ENCODE data around the gene SLC4A5.

Gene SLC4A5

DNA sequence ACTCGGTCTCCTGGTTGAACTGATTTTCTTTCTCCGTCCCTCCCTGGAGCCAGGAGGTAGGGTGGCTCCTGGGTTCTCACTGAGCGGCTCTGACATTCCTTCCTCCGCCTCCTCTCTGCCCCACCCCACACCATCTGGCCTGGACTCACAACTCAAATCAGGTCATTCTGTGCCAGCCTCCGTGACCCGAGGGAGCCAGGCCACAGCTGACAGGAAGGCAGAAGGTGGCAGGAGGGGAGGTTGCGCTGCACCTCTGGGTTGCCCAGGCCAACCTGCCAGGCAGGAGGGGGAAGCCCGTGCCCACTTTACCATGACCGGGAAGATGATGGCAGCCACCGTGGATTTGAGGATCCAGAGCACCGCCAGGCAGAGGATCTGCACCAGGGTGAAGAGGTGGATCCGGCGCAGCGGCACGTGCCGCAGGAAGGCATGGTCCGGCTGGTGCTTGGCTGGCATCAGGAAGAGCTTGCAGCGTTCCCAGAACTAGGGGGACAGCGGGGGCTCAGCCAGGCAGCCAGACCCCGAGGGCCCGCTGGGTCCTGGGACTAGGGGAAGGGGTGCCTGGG lies 116.5 kb downstream of the SLC4A5 start:
- TF ChIP-seq ZFX (IDR thresholded peaks at IDR 0.05), result no peak
- TF ChIP-seq, protein P1, sequence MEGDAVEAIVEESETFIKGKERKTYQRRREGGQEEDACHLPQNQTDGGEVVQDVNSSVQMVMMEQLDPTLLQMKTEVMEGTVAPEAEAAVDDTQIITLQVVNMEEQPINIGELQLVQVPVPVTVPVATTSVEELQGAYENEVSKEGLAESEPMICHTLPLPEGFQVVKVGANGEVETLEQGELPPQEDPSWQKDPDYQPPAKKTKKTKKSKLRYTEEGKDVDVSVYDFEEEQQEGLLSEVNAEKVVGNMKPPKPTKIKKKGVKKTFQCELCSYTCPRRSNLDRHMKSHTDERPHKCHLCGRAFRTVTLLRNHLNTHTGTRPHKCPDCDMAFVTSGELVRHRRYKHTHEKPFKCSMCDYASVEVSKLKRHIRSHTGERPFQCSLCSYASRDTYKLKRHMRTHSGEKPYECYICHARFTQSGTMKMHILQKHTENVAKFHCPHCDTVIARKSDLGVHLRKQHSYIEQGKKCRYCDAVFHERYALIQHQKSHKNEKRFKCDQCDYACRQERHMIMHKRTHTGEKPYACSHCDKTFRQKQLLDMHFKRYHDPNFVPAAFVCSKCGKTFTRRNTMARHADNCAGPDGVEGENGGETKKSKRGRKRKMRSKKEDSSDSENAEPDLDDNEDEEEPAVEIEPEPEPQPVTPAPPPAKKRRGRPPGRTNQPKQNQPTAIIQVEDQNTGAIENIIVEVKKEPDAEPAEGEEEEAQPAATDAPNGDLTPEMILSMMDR (conservative IDR thresholded peaks at IDR 0.05), result no peak
- no peak overlapping the region for H3K27ac ChIP-seq

DNA sequence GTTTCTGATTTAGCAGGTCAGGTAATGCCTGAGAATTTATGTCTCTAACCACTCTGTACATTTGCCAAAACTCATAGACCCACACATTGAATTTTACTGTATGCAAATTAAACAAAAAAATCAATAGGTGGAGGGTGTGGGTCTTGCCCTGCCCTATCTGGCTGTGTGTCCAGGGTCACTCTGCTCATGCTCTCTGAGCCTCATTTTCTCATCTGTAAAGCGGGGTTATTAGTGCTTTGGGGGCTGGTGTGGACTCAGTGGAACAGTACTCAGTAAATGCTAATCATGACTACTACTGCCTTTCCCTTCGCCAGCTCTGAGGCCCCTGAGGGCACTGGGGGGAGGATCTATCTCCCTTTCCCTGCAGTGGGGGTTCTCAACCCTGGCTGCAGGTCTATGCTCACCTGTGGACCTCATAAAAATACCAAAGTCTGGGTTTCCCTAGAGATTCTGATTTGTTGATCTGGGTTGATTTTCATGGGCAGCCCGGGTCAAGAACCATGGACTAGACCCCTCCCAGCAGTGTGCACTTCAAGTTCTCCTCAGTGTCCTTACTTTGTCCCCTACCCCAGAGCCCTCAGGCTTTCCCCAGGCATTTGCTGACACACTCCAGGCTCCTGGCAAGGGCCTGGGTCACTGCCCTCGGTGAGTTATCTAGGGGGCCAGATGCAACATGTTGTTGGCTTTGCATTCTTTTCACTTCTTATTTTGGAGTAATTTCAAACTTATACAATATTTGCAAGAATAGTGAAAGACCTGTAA lies 117.3 kb downstream of the SLC4A5 start:
- TF ChIP-seq, protein P1 (conservative IDR thresholded peaks at IDR 0.05), result no peak
- TF ChIP-seq ZFX (IDR thresholded peaks at IDR 0.05), result no peak
- no peak overlapping the region for H3K27ac ChIP-seq

DNA sequence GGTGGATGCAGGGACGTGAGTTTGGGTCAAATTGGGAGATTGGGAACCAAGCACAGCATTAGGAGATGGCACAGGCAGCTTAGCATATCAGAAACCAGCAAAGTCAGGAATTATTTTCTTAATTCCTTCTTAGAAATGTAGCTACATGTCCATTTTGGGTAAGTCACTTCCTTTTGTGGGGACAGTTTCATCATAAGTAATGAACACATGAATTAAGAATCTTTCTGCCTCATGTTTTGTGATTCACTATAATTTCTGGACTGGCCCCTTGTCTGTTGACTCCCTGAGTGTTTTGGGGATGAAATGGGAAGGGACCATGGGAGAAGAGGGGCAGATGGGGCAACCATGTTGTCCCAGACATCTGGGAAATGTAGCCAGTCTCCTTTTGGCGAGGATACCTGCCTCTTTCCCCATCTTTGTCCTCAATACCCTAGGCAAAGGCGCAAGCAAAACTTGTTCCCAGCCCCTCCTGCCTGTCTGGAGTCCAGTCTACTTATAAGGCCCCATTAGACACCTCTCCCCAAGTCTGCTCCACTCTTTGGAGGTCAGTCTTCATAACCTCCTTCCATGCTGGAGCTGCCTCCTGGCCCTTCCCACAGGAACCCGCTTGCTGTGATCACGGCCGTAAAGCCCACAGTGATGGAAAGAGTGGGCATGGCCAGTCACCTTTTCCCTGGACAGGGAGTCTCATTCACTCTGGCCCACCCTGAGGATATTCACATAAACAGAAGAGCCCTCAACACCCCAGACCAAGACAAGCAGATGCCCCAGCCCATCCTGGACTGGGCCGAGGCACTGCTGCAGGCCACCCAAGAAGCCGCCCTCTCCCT lies 119.1 kb downstream of the SLC4A5 start:
- no peak for TF ChIP-seq ZFX (IDR thresholded peaks at IDR 0.05)
- TF ChIP-seq, protein P1 (conservative IDR thresholded peaks at IDR 0.05), result no peak
- no peak overlapping the region for H3K27ac ChIP-seq

DNA sequence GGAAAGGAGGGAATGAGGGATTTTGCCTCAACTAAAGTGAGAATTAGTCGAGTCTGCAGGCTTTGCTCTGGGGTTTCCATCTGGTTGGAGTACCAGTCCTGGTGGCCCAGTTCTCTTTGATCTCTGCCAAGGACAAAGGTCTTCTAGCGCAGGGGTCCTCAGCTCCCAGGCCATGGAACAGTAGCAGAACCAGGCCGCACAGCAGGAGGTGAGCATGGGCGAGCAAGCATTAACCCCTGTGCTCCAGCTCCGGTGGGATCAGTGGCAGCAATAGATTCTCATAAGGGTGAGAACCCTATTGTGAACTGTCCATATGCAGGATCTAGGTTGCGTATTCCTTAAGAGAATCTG lies 120.9 kb downstream of the SLC4A5 start:
- no peak overlapping the region for H3K27ac ChIP-seq
- TF ChIP-seq, protein P1 (conservative IDR thresholded peaks at IDR 0.05), result no peak
- TF ChIP-seq ZFX (IDR thresholded peaks at IDR 0.05), result no peak

DNA sequence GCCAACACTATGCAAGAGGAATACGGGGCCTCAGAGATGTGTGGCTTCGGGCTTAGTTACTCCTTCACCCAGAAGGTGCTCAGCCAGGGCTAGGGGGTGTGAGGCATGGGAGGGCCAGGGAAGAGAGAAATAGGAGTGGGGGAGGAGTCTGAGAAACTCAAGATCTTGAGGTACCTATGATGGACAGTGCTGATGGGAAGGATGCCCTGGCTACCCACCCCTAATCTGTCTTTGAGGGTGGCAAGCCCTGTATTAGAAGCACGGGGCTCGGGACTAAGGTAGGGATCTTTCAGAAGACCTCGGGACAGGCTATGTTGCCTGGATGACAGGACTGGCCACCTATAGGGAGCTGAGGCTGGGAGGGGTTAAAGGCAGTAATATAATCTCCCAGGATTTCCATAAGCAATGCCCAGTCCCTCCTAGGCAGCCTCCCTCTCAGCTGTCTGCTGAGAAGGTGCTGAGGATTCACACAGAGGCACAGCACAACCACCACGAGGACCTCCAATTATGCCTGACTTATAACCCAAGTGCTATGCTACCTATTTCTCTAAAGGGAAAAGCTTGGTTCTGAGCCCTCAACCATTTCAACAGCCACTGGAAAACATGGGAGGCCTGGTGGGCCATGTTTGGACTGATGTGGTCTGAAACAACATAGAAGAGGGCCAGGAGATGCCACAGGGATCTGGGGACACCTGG lies 121.5 kb downstream of the SLC4A5 start:
- no peak overlapping the region for H3K27ac ChIP-seq
- TF ChIP-seq, protein P1 (conservative IDR thresholded peaks at IDR 0.05), result no peak
- TF ChIP-seq ZFX (IDR thresholded peaks at IDR 0.05), result no peak

DNA sequence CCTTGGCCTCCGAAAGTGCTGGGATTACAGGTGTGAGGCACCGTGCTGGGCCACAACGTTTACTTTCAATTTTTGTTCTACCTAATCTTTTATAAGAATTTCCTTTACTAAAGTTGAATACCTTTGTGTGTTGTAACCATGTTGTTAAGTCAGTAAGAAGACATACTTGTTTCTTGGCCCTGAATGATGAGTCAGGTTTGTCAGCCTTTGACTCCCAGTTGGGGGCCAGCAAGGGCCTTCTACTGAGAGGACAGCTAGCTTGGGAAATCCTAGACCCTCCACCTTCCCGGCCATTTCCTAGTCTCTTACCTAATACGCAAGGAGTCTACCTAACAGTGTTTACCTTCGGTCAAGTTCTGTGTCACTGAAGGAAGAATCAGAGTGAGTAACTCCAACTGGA lies 122.1 kb downstream of the SLC4A5 start:
- TF ChIP-seq, protein P1 (conservative IDR thresholded peaks at IDR 0.05), result no peak
- TF ChIP-seq ZFX (IDR thresholded peaks at IDR 0.05), result no peak
- no peak overlapping the region for H3K27ac ChIP-seq
